Measurements from ENCODE around the gene CPLANE1. TPM values are rescaled to one million over a fixed set of nuclear protein-coding genes. Genes with fewer than 3 reads are reported as not detected.

The CPLANE1 gene
- total RNA-seq, 4 donors from 2014 or later: 50.0 to 80.0 (median 61.1) TPM

DNA sequence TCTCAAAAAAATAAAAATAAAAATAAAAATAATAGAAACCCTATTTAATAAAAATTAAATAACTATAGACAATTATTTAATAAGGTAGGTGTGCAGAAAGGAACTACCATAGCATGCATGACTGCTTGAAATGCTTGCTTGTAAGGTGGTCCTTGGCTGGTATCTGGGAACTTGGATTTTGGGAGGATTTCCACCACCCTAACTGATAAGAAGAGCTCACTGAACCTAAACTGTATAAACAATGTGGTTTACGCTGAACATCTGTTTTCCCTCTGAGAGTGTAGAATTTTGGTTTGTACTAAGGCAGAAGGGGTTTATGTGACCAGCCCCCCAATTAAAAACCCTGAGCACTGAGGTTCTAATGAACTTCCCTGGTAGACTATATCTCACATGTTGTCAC, 31.2 kb downstream of the CPLANE1 start:
- Histone ChIP-seq H3K4me1 (no peaks in the 10 kb centered on the region), H3K27me3 (no peaks in the 10 kb centered on the region), H3K4me3 (no peak overlapping the region), H3K9me3 (no peaks in the 10 kb centered on the region), H3K27ac (no peak overlapping the region), H3K36me3 (peaks cover 0 to 94% (median 0%) of the 10 kb centered on the region in 3 donors)
- DNase-seq (ENCODE audit: low spot score in 2 of 2): no peak
- no peak for TF ChIP-seq EP300 (IDR thresholded peaks at IDR 0.05)
- no peak for TF ChIP-seq POLR2A (IDR thresholded peaks at IDR 0.05)
- TF ChIP-seq, protein P1, sequence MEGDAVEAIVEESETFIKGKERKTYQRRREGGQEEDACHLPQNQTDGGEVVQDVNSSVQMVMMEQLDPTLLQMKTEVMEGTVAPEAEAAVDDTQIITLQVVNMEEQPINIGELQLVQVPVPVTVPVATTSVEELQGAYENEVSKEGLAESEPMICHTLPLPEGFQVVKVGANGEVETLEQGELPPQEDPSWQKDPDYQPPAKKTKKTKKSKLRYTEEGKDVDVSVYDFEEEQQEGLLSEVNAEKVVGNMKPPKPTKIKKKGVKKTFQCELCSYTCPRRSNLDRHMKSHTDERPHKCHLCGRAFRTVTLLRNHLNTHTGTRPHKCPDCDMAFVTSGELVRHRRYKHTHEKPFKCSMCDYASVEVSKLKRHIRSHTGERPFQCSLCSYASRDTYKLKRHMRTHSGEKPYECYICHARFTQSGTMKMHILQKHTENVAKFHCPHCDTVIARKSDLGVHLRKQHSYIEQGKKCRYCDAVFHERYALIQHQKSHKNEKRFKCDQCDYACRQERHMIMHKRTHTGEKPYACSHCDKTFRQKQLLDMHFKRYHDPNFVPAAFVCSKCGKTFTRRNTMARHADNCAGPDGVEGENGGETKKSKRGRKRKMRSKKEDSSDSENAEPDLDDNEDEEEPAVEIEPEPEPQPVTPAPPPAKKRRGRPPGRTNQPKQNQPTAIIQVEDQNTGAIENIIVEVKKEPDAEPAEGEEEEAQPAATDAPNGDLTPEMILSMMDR (IDR thresholded peaks at IDR 0.05): no peak
- 94 to 100% methylated on average over 1 of the region's 1 CpG for WGBS, 2 donors

- no peak overlapping the region for H3K4me3 ChIP-seq
- no peaks in the 10 kb centered on the region for H3K9me3 ChIP-seq
- TF ChIP-seq POLR2A (IDR thresholded peaks at IDR 0.05): no peak
- TF ChIP-seq, protein P1 (IDR thresholded peaks at IDR 0.05): no peak
- TF ChIP-seq EP300 (IDR thresholded peaks at IDR 0.05): no peak
- H3K36me3 ChIP-seq: peaks cover 0 to 92% (median 0%) of the 10 kb centered on the region in 3 donors
- WGBS, 2 donors: 17 to 23% methylated on average over 1 of the region's 1 CpG
- H3K4me1 ChIP-seq: no peaks in the 10 kb centered on the region
- H3K27me3 ChIP-seq: no peaks in the 10 kb centered on the region
- H3K27ac ChIP-seq: no peak overlapping the region
- DNase-seq (ENCODE audit: low spot score in 2 of 2): no peak
These were observed 34.6 kb downstream of the CPLANE1 start for GRCh38 chr5:37214550-37214949.

GRCh38 chr5:37212096-37212495, 37.1 kb downstream of the CPLANE1 start:
- 91 to 96% methylated on average over 3 of the region's 3 CpGs for WGBS, 2 donors
- peaks cover 0 to 87% (median 0%) of the 10 kb centered on the region in 3 donors for H3K36me3 ChIP-seq

GRCh38 chr5:37211661-37212060, 37.5 kb downstream of the CPLANE1 start:
- Histone ChIP-seq H3K27ac (no peak overlapping the region), H3K4me3 (no peak overlapping the region), H3K27me3 (no peaks in the 10 kb centered on the region), H3K4me1 (no peaks in the 10 kb centered on the region), H3K9me3 (no peaks in the 10 kb centered on the region), H3K36me3 (peaks cover 0 to 82% (median 0%) of the 10 kb centered on the region in 3 donors)
- no peak for DNase-seq (ENCODE audit: low spot score in 2 of 2)
- TF ChIP-seq POLR2A (IDR thresholded peaks at IDR 0.05): no peak
- TF ChIP-seq, protein P1 (IDR thresholded peaks at IDR 0.05): no peak
- no peak for TF ChIP-seq EP300 (IDR thresholded peaks at IDR 0.05)
- 93 to 95% methylated on average over 10 of the region's 10 CpGs for WGBS, 2 donors

More at GRCh38 chr5:37212096-37212495, 37.1 kb downstream of the CPLANE1 start:
- DNase-seq (ENCODE audit: low spot score in 2 of 2): no peak
- H3K9me3 ChIP-seq: no peaks in the 10 kb centered on the region
- TF ChIP-seq, protein P1 (IDR thresholded peaks at IDR 0.05): no peak
- TF ChIP-seq POLR2A (IDR thresholded peaks at IDR 0.05) (no peak), EP300 (IDR thresholded peaks at IDR 0.05) (no peak)
- H3K27me3 ChIP-seq: no peaks in the 10 kb centered on the region
- no peaks in the 10 kb centered on the region for H3K4me1 ChIP-seq
- no peak overlapping the region for H3K4me3 ChIP-seq
- no peak overlapping the region for H3K27ac ChIP-seq

DNA sequence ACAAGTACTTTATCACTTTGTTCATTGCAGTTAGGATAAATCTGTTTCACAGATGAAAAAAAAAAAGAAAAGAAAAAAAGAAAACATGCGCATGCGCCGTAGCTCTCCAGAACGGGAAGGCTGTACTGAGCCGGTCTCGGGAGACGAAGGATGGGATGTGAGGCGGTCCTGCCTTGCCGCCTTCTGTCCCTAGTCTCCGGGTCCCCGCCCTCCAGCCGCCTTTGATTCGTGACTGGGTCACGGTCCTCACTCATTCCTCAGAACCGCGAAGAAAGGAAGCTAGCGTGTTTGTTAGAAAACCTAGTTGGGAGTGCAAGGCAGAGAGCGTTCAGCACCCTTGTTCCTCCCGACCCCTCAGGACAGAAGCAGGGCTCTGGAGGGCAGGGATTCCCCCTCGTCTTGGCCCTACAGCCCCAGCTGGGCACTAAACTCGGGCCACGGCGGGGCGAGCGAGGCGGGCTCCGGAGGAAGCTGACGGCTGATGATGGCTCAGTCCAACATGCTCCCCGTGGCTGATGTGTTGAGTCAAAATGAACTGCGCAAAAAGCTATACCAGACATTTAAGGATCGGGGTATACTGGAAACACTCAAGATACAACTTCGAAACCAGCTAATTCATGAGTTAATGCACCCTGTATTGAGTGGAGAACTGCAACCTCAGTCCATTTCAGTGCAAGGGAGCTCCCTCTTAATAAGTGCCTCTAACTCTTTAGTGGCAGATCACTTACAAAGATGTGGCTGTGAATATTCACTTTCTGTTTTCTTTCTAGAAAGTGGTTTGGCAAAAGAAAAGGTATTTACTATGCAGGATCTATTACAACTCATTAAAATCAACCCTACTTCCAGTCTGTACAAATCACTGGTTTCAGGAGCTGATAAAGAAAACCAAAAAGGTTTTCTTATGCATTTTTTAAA, 40.0 kb downstream of the CPLANE1 start:
- Histone ChIP-seq H3K9me3 (no peaks in the 10 kb centered on the region), H3K27me3 (no peaks in the 10 kb centered on the region), H3K4me3 (peak overlapping the region in 2 of 4 donors; percentile 28 to 40), H3K27ac (peak overlapping the region in 2 of 4 donors; percentile 10 to 27), H3K36me3 (peaks cover 0 to 84% (median 0%) of the 10 kb centered on the region in 3 donors), H3K4me1 (no peaks in the 10 kb centered on the region)
- 79 to 81% methylated on average over 32 of the region's 32 CpGs for WGBS, 2 donors
- DNase-seq (ENCODE audit: low spot score in 2 of 2): no peak
- TF ChIP-seq, protein P1 (IDR thresholded peaks at IDR 0.05): no peak
- no peak for TF ChIP-seq POLR2A (IDR thresholded peaks at IDR 0.05)
- no peak for TF ChIP-seq EP300 (IDR thresholded peaks at IDR 0.05)

Measured in tibial nerve (tissue), 4 donors.